Activated CD4-positive, alpha-beta T cell treated with anti-CD3 and anti-CD28 coated beads for 48 hours (primary cell): ENCODE data around the gene DPP6.

Experiments used
- DNase-seq: peaks from one replicate; pipeline ENCODE4 v3.0.0-alpha.2; 2020

The DPP6 gene

GRCh38 chr7:154347700-154348266 is 295.6 kb downstream of the DPP6 start:
- DNase-seq, result no peak

GRCh38 chr7:154350892-154351291 is 298.7 kb downstream of the DPP6 start:
- no peak for DNase-seq

DNA sequence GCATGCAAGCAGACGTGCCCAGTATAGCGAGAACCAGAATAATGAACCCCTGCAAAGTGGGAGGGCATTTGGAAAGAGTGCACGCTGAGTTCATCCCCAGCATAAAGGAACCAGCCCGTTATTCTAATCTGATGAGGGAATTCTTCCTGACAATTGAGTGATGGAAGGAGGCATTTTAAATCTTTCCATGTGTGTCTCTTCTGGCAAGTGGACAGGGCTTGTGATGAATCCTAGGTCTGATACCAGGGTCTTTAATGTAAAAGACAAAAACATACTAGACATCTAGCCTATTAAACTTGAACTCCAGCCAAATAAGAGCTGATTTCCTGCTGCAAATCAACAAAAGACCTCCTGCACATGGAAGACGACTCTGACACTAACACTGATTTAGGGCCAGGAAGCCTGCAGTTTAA is 301.2 kb downstream of the DPP6 start:
- no peak for DNase-seq

GRCh38 chr7:154364170-154364569 is 312.0 kb downstream of the DPP6 start:
- no peak for DNase-seq

DNA sequence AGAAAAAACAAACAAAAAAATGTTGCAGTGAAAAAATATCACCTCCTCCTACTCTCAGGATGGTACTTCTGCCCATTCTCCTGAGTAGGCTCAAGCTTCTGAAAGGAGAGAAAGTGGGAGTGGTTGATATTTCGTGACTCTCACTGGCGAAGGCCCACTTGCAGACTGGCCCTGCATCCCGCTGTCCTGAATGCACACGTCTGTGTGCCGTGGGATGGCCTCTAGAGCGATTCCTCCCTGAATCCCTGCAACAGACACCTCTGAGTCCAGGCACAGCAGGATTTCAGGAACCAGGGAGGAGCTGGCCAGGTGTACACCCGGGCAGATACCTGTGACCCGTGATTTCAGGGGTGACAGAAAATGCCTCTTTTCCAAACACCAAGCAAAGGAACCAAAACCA is 319.2 kb downstream of the DPP6 start:
- DNase-seq, result no peak

DNA sequence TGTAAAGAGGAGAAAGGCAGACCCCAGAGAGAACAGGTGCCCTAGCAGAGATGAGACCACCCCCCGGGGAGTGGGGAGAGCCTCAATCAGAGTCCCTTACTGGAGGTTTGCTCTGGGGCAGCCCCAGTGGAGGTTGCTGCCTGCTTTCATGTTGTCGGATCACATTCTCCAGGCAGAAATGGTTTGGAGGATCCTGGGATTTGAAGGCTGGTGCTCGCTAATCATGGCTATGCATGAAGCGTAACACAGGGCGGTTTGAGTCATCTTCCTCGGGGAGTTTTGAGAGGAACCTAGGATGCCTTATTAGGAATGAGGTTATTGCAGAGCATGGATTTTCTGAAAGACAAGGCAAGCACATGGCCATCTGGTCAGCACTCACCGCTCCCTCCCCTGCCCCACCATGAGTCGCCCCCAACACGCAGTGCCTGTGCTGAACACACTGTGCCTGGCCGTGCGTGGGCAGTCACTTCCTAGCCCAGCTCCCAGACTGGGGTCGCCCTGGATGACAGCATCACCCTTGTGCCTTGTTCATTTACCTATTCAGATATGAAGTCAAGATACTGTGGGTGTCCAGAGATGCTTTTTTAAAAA is 319.9 kb downstream of the DPP6 start:
- no peak for DNase-seq

DNA sequence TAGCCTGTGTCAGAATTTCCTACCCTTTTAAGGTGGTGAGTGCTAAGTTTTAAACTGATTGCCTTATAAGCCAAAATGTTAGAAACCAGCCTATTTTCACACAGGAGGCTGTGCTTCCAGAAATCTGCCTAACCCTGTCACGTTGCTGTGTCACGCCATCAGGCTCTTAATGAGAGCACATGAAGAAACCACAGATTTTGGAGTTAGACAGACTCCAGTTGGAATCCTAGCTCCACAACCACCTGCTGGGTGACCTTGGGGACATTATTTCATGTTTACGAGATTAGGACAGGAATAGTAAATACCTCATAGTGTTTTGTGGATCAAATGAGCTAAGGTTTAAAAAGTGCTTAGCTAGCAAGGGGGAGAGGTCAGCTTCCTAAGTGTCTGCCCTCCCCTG is 321.8 kb downstream of the DPP6 start:
- DNase-seq, result no peak

GRCh38 chr7:154375956-154376355 is 323.8 kb downstream of the DPP6 start:
- DNase-seq, result no peak

GRCh38 chr7:154380771-154381170 is 328.6 kb downstream of the DPP6 start:
- no peak for DNase-seq

- no peak for DNase-seq
Measured at GRCh38 chr7:154383045-154383444, 330.8 kb downstream of the DPP6 start.

DNA sequence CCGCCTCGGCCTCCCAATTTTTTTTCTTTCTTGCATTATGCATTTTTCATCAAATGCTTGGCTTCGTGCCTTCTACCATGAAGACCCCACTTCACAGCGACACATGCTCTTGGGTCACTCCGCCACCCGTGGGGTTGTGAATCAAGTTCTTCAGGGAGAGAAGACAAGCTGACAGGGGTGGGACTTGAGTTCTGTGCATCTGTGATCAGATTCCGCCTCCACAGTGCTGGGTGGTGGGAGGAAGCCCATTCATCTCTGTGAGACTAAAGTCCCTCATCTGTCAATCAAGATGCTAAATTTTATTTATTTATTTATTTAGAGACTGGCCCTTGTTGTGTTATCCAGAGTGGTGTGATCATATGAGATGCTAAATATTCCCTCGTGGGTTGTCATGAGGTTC is 333.0 kb downstream of the DPP6 start:
- no peak for DNase-seq

GRCh38 chr7:154387252-154387651 is 335.1 kb downstream of the DPP6 start:
- no peak for DNase-seq

DNA sequence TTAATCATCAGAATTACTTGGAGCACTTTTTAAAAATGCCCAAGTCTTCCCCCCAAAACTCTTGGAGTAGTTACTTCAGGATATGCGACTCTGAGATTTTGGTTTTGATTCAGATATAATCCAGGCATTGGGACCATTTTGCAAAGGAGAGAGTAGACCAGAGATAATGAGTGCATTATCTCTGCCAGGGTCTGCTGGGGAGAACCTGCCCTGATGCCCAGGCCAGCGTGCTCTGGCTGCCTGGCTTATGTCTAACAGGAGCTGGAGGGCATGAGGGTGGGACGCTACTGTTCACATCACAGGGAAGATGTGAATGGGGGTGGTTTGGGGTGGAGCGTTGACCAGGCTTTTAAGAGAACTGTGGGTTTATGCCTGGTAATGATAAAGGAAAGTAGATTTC is 336.2 kb downstream of the DPP6 start:
- no peak for DNase-seq

- no peak for DNase-seq
Measured at GRCh38 chr7:154388999-154389398, 336.8 kb downstream of the DPP6 start.

DNA sequence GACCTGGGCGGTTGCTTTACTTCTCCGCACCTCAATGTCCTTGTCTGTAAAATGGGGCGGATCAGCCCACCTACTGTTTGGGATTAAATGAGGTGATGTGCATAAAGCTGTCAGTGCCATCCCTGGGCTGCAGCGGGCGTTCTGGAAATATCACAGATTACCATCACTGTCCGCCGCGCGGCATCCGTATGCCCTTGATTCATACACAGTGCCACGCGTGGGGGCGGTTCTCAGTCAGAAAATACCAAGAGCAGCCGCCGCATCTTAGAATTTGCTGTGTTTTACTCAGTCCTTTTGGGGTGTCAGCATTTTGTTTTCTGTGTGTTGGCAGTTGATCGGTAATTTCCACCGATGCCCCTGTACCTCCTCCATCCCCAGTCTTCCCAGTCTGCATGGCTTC is 338.8 kb downstream of the DPP6 start:
- DNase-seq, result no peak

- DNase-seq, result no peak
Measured at GRCh38 chr7:154394804-154395203, 342.6 kb downstream of the DPP6 start.

DNA sequence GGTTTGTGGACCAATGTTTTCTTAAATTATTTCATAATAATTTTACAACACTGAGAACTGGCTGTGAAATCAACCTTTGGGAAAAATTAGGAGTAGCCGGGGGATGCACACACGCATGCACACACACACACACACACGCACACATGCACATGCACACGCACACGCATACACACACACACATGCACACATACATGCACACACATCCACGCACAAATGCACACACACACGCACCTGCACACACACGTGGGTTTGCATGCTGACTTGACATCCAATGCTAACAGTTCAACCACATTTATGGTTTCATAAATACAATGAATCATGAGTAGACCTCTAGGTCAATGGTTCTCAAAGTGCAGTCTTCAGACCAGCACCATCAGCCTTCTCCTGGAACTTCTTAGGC is 354.1 kb downstream of the DPP6 start:
- no peak for DNase-seq

GRCh38 chr7:154409703-154410311 is 357.6 kb downstream of the DPP6 start:
- no peak for DNase-seq

DNA sequence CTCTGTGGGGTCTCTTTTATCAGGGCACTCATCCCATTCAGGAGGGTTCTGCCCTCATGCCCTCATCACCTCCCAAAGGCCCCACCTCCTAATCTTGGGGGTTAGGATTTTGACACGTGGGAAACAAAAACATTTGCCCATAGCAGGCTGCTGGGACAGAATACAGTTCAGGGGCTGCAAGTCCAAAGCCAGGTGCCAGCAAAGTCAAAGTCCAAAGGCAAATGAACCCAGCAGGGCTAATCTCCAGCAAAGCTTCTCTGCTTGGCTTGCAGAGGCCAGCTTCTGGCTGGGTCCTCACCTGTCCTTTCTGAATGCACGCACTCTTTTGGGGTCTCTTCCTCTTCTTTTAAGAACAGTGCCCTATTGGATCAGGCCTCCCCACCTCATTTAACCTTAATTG is 359.9 kb downstream of the DPP6 start:
- DNase-seq, result no peak

GRCh38 chr7:154415709-154416399 is 363.7 kb downstream of the DPP6 start:
- no peak for DNase-seq

DNA sequence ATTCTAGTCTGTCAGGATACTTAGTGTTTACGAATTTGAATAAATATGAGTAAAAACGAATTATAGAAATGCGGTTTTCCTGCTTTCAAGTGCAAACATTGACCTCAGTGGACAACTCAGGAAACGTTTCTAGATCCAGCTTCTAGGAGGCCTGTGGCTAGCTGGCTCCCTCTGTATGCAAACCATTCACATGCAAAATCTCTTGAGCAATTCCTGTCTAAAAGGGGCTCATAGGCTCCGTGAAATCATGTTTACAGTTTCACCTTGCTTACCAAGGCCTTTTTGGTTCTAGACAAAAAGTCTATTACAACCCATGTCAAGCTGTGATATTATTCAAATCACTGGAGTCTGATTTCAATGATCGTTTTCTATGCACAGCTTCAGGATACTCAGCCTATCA is 364.5 kb downstream of the DPP6 start:
- DNase-seq, result no peak

- DNase-seq, result no peak
Measured at GRCh38 chr7:154419344-154419743, 367.1 kb downstream of the DPP6 start.

GRCh38 chr7:154423231-154423630 is 371.0 kb downstream of the DPP6 start:
- no peak for DNase-seq

- no peak for DNase-seq
Measured at GRCh38 chr7:154424350-154424749, 372.2 kb downstream of the DPP6 start.
